NCI-H2081 treated with DMSO at 0.1 percent for 48 hours (cell line): Measurements from ENCODE around the gene CNST.
"Not testable (repeated sequence)": the region's sequence is repeated elsewhere in the genome, so short reads cannot be mapped to it uniquely, and the experiment has no call there.

Experiments
- DNase-seq: peaks from one replicate; lab custom pipeline; 2025; lab: John Stamatoyannopoulos, UW

Gene CNST

GRCh38 chr1:246558041-246558440, 8.2 kb upstream of the CNST start:
- DNase-seq, result no peak

- no peak for DNase-seq
These were observed 6.9 kb upstream of the CNST start for GRCh38 chr1:246559310-246559709.

- DNase-seq, result not testable (repeated sequence)
These were observed 5.4 kb upstream of the CNST start for GRCh38 chr1:246560833-246561232.

- no peak for DNase-seq
These were observed 1.2 kb upstream of the CNST start for GRCh38 chr1:246564839-246565750.

- DNase-seq, result no peak
These were observed 517 bp upstream of the CNST start for GRCh38 chr1:246565751-246566127.

- no peak for DNase-seq
These were observed 773 bp downstream of the CNST start for GRCh38 chr1:246566813-246567645.

- no peak for DNase-seq
These were observed 1.5 kb downstream of the CNST start for GRCh38 chr1:246567646-246568235.

- DNase-seq, result peak; percentile 27
These were observed 3.3 kb downstream of the CNST start for GRCh38 chr1:246569248-246570238.

GRCh38 chr1:246571309-246571708, 5.1 kb downstream of the CNST start:
- not testable (repeated sequence) for DNase-seq

- no peak for DNase-seq
These were observed 5.7 kb downstream of the CNST start for GRCh38 chr1:246571953-246572352.

GRCh38 chr1:246572785-246573184, 6.5 kb downstream of the CNST start:
- DNase-seq, result no peak

- no peak for DNase-seq
These were observed 7.2 kb downstream of the CNST start for GRCh38 chr1:246573491-246573890.

GRCh38 chr1:246576709-246577032, 10.4 kb downstream of the CNST start:
- DNase-seq, result no peak

GRCh38 chr1:246577082-246577719, 10.9 kb downstream of the CNST start:
- no peak for DNase-seq

GRCh38 chr1:246577720-246578106, 11.5 kb downstream of the CNST start:
- DNase-seq, result no peak

- no peak for DNase-seq
These were observed 13.6 kb downstream of the CNST start for GRCh38 chr1:246579818-246580217.

GRCh38 chr1:246580497-246581370, 14.5 kb downstream of the CNST start:
- no peak for DNase-seq

- no peak for DNase-seq
These were observed 16.2 kb downstream of the CNST start for GRCh38 chr1:246582301-246583055.

- no peak for DNase-seq
These were observed 16.8 kb downstream of the CNST start for GRCh38 chr1:246583056-246583440.
